ENCODE data around the gene C9orf152. TPM values are rescaled to one million over a fixed set of nuclear protein-coding genes. Genes with fewer than 3 reads are reported as not detected.

The C9orf152 gene
- total RNA-seq: not detected in 2 replicates

DNA sequence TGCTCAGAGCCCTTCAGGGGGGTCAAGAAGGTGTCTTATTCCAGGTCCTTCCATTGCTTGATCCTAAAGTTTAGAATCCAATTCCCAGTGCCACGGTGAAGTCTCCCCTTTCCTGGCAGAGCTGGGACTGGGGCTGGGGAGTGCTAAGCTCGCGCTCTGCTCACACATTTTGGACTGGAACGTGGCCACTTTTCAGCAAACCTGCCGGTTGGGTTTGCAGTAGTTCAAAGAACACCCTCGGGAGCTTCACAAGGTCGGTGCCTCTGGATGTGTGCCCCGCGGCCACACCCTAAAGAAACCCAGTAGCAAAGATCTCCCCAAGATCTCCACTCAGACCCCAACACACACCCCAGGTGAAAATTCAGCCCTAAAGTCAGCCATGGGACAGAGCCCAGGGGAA is at the start of gene C9orf152:
C9orf152 (minus strand) TSS at position 129 of the 400 bp plus-strand sequence. CDS start 580 bp downstream, outside the sequence.

GRCh38 chr9:110256380-110257096 is 48.6 kb upstream of the C9orf152 start, which contains the start of gene TXN:
Gene TXN (minus strand): TSS chr9:110256507. CDS start chr9:110256435, 72 bp downstream.

Other genes starting within 250 kb of the C9orf152 start
- 337 and 387 TPM in 2 replicates for gene TXN, start 48.3 kb upstream of the C9orf152 start, total RNA-seq
- not detected in 2 replicates for gene TXNDC8, start 129.7 kb upstream of the C9orf152 start, total RNA-seq

All from mammary microvascular endothelial cell (primary cell).